Measurements from ENCODE around the gene MAPK14. TPM values are rescaled to one million over a fixed set of nuclear protein-coding genes. Genes with fewer than 3 reads are reported as not detected.

MAPK14 gene
- polyA plus RNA-seq, 3 donors: 54.4 to 57.7 (median 54.5) TPM

Other genes starting within 250 kb of the MAPK14 start
- gene CLPSL1, start 246.8 kb upstream of the MAPK14 start, polyA plus RNA-seq (ENCODE audit: insufficient read length in 3 of 3): 1 to 10 TPM in 1 of 3 donors, under 1 TPM in 2; 0.72 to 1.8 (median 0.94) TPM
- gene CLPS, start 230.5 kb upstream of the MAPK14 start, polyA plus RNA-seq (ENCODE audit: insufficient read length in 3 of 3): not detected
- gene LHFPL5, start 222.5 kb upstream of the MAPK14 start, polyA plus RNA-seq (ENCODE audit: insufficient read length in 3 of 3): not detected
- 10 to 100 TPM; 47.8 to 52.2 (median 50.1) TPM for gene SRPK1, start 106.7 kb upstream of the MAPK14 start, polyA plus RNA-seq (ENCODE audit: insufficient read length in 3 of 3)
- under 1 TPM; 0.27 to 0.67 (median 0.32) TPM for gene SLC26A8, start 3.2 kb upstream of the MAPK14 start, polyA plus RNA-seq (ENCODE audit: insufficient read length in 3 of 3)
- 10 to 100 TPM; 18.7 to 23.2 (median 20.0) TPM for gene MAPK13, start 102.7 kb downstream of the MAPK14 start, polyA plus RNA-seq (ENCODE audit: insufficient read length in 3 of 3)
- gene BRPF3, start 168.9 kb downstream of the MAPK14 start, polyA plus RNA-seq (ENCODE audit: insufficient read length in 3 of 3): 10 to 100 TPM; 42.9 to 45.1 (median 43.8) TPM
- gene PNPLA1, start 242.3 kb downstream of the MAPK14 start, polyA plus RNA-seq (ENCODE audit: insufficient read length in 3 of 3): 1 to 10 TPM; 2.1 to 3.1 (median 3.0) TPM

Measured in right renal cortex interstitium (tissue), 3 donors.